NOMO-1 treated with dmso at 0.1 percent for 144 hours (cell line): Measurements from ENCODE around the gene NEIL1.
"Not testable (repeated sequence)": the region's sequence is repeated elsewhere in the genome, so short reads cannot be mapped to it uniquely, and the experiment has no call there.

ENCODE experiments used
- DNase-seq: peaks from one replicate; lab custom pipeline; 2025; ENCODE audit not compliant: unreplicated experiment; lab: John Stamatoyannopoulos, UW

The NEIL1 gene

GRCh38 chr15:75371486-75371885 lies 24.6 kb downstream of the NEIL1 start:
- no peak for DNase-seq

- DNase-seq: no peak
These were observed 25.3 kb downstream of the NEIL1 start for GRCh38 chr15:75371901-75372688.

GRCh38 chr15:75380773-75381172 lies 33.9 kb downstream of the NEIL1 start:
- no peak for DNase-seq

GRCh38 chr15:75383986-75384385 lies 37.1 kb downstream of the NEIL1 start:
- not testable (repeated sequence) for DNase-seq

GRCh38 chr15:75389791-75390382 lies 43.0 kb downstream of the NEIL1 start:
- no peak for DNase-seq

GRCh38 chr15:75397494-75397893 lies 50.7 kb downstream of the NEIL1 start:
- no peak for DNase-seq

- DNase-seq: no peak
These were observed 57.1 kb downstream of the NEIL1 start for GRCh38 chr15:75403892-75404291.
